Colon (tissue), 2 donors: ENCODE data around the gene CCL4.
"Not testable (repeated sequence)": the region's sequence is repeated elsewhere in the genome, so short reads cannot be mapped to it uniquely, and the experiment has no call there.

Experiments
- FAIRE-seq: peaks from 2 replicates; lab custom pipeline; 2012; peaks lifted over from hg19 to GRCh38; lab: Jason Lieb, UNC
- donor health status: control.
- donor health status: control.

The CCL4 gene

GRCh38 chr17:36087897-36088572 is 15.6 kb upstream of the CCL4 start:
- not testable (repeated sequence) for FAIRE-seq

- FAIRE-seq, result no peak
These were observed 14.8 kb upstream of the CCL4 start for GRCh38 chr17:36088670-36089338.

GRCh38 chr17:36089339-36089865 is 14.2 kb upstream of the CCL4 start:
- FAIRE-seq, result no peak

- no peak for FAIRE-seq
These were observed 13.5 kb upstream of the CCL4 start, which contains the start of gene CCL3 for GRCh38 chr17:36089888-36090836. Gene CCL3, minus strand, starts transcription at chr17:36090143. Its CDS starts 85 bp downstream, at chr17:36090058.

GRCh38 chr17:36092230-36092629 is 11.4 kb upstream of the CCL4 start:
- no peak for FAIRE-seq

GRCh38 chr17:36092715-36093114 is 10.9 kb upstream of the CCL4 start:
- FAIRE-seq, result not testable (repeated sequence)

- no peak for FAIRE-seq
These were observed 9.4 kb upstream of the CCL4 start for GRCh38 chr17:36094232-36094631.

GRCh38 chr17:36094746-36095145 is 8.9 kb upstream of the CCL4 start:
- no peak for FAIRE-seq

GRCh38 chr17:36095992-36096391 is 7.6 kb upstream of the CCL4 start:
- no peak for FAIRE-seq

- FAIRE-seq, result not testable (repeated sequence)
These were observed 4.6 kb upstream of the CCL4 start for GRCh38 chr17:36099004-36099403.

GRCh38 chr17:36104246-36104645 is 619 bp downstream of the CCL4 start:
- FAIRE-seq, result not testable (repeated sequence)

GRCh38 chr17:36104701-36105181 is 1.1 kb downstream of the CCL4 start:
- no peak for FAIRE-seq

- no peak for FAIRE-seq
These were observed 2.3 kb downstream of the CCL4 start for GRCh38 chr17:36105781-36106492.

- no peak for FAIRE-seq
These were observed 2.8 kb downstream of the CCL4 start for GRCh38 chr17:36106493-36106835.

- no peak for FAIRE-seq
These were observed 4.0 kb downstream of the CCL4 start for GRCh38 chr17:36107660-36108059.

- FAIRE-seq, result not testable (repeated sequence)
These were observed 4.6 kb downstream of the CCL4 start for GRCh38 chr17:36108265-36108664.

GRCh38 chr17:36111068-36111490 is 7.5 kb downstream of the CCL4 start:
- FAIRE-seq, result no peak

GRCh38 chr17:36112572-36112971 is 8.9 kb downstream of the CCL4 start:
- no peak for FAIRE-seq

GRCh38 chr17:36113131-36113530 is 9.5 kb downstream of the CCL4 start:
- not testable (repeated sequence) for FAIRE-seq

- not testable (repeated sequence) for FAIRE-seq
These were observed 11.5 kb downstream of the CCL4 start for GRCh38 chr17:36114971-36115648.

- not testable (repeated sequence) for FAIRE-seq
These were observed 12.0 kb downstream of the CCL4 start for GRCh38 chr17:36115649-36115977.
